ENCODE measurements around the gene STPG4.

DNA sequence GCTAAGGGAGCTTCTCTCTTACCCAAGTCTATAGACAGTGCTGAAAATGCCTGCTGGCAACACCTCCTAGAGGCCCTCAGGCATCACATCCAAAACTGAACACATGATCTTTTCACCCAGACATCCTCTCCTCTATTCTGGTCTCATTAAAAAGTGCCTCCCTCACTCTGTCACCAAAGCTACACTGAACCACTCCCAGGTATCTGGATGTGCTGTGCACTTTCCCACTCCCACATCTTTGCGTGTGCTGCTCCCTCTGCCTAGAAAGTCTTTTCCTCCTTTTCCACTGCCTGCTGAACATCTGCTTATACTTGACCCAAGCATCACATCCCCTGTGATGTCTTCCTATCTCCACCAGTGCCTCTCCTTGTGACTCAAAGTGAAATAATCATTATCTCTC lies 26.1 kb upstream of the STPG4 start:
- TF ChIP-seq, protein P1, sequence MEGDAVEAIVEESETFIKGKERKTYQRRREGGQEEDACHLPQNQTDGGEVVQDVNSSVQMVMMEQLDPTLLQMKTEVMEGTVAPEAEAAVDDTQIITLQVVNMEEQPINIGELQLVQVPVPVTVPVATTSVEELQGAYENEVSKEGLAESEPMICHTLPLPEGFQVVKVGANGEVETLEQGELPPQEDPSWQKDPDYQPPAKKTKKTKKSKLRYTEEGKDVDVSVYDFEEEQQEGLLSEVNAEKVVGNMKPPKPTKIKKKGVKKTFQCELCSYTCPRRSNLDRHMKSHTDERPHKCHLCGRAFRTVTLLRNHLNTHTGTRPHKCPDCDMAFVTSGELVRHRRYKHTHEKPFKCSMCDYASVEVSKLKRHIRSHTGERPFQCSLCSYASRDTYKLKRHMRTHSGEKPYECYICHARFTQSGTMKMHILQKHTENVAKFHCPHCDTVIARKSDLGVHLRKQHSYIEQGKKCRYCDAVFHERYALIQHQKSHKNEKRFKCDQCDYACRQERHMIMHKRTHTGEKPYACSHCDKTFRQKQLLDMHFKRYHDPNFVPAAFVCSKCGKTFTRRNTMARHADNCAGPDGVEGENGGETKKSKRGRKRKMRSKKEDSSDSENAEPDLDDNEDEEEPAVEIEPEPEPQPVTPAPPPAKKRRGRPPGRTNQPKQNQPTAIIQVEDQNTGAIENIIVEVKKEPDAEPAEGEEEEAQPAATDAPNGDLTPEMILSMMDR (IDR thresholded peaks at IDR 0.05) = no peak
- TF ChIP-seq POLR2A (IDR thresholded peaks at IDR 0.05) = no peak
- no peak for TF ChIP-seq EP300 (IDR thresholded peaks at IDR 0.05)
- TF ChIP-seq POLR2AphosphoS5 (IDR thresholded peaks at IDR 0.05) = no peak

Data from upper lobe of left lung (tissue), 4 donors.